H54 (cell line): ENCODE data around the gene NOTUM.
A peak's percentile ranks its signal among the peaks of the same experiment; 100 is the strongest.
"Not testable (repeated sequence)": the region's sequence is repeated elsewhere in the genome, so short reads cannot be mapped to it uniquely, and the experiment has no call there.

ENCODE experiments used
- DNase-seq: peaks from one replicate; pipeline ENCODE4 v3.0.0; 2011; ENCODE audit warnings: low spot score, mixed read lengths; ENCODE audit not compliant: insufficient read length
- FAIRE-seq: peaks from 3 replicates; lab custom pipeline; 2011; peaks lifted over from hg19 to GRCh38; lab: Jason Lieb, UNC
- POLR2A ChIP-seq: IDR thresholded peaks from 2 replicates; pipeline ENCODE4 v1.6.1; 2011; ENCODE audit warnings: low read depth, mild to moderate bottlenecking, low read length

NOTUM gene

DNA sequence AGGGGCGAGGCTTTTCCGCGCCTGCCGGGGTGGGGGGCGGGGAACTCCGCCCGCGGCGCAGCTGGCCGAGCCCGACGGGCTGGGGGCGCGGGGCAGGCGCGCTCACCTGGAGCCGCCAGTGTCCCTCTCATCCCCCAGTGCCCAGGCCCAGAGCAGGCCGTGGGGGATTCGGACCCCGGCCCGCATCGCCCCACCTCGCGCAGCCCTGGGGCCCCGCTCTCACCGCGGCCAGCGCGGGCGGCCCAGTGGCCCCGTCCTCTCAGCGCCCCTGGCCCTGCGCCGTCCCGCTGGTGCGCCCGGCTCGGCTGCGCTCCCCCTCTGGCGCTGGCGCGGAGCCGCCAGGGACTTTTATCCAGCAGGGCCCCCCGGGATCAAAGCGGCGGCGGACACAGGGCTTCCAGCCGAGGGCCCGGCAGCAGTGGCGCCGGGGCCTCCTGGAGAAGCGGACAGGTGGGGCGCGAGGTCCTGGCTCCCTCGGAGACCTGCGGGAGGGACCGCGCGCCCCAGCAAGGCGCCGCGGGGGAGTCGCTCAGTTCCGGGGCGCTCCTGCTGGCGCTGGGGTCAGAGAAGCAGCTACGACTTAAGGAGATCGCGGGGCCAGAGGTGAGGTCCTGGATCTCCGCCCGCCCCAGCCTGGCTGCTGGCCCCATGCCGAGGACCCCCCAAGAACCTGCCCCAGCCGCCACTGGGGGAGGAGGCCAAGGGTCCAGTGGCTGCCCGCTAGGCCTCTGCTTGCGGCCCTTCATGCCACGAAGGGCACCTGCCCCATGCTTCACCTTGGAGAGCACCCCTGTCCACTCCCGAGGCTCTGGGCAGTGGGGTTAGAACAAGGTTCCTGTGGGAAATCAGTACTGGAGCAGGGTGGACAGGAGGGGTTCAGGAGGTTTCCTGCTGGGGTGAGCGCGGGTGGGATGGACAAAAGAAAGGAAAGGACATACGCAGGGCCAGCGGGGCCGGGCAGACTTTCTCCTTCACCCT is 823 bp upstream of the NOTUM start:
- no peak for TF ChIP-seq POLR2A
- DNase-seq (no peak), FAIRE-seq (no peak)

DNA sequence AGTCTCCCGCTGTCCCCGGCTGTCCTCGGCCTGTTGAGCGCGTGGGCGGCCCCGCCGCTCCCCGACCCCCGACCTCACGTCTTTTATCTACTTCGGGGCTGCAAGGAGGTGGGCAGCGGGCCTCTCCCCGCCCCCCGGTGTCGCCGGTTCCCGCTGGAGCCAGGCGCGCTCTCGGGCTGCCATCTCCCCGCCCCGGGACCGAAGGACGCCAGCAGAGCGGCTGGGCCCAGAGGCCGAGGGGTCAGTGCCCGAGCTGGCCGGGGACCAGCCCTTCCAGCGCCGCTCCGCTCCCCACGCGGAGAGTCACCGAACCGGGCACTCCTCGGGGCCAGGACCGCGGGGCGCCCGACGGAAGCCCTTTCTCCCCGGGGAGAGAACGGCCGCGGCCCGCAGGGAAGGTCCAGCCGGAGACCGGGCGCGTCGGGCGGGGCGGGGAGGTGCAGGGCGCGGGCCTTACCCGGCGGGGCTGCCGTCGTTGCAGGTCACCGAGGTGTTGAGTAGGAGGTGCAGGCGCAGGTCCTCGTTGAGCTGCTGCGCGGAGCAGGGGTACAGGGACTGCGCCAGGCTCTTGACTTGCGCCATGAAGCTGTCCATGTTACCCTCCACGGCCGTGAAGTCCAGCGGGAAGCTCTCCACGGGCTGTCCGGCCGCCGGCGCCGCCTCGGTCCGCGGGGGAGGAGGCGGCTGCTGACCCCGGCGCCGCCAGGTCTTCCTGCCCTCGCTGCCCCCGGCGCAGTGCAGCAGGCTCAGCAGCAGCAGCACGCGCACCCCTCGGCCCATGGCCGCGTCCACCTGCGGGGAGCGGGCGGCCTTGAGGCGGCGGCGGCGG is 643 bp downstream of the NOTUM start:
- no peak for FAIRE-seq
- DNase-seq: no peak
- no peak for TF ChIP-seq POLR2A

DNA sequence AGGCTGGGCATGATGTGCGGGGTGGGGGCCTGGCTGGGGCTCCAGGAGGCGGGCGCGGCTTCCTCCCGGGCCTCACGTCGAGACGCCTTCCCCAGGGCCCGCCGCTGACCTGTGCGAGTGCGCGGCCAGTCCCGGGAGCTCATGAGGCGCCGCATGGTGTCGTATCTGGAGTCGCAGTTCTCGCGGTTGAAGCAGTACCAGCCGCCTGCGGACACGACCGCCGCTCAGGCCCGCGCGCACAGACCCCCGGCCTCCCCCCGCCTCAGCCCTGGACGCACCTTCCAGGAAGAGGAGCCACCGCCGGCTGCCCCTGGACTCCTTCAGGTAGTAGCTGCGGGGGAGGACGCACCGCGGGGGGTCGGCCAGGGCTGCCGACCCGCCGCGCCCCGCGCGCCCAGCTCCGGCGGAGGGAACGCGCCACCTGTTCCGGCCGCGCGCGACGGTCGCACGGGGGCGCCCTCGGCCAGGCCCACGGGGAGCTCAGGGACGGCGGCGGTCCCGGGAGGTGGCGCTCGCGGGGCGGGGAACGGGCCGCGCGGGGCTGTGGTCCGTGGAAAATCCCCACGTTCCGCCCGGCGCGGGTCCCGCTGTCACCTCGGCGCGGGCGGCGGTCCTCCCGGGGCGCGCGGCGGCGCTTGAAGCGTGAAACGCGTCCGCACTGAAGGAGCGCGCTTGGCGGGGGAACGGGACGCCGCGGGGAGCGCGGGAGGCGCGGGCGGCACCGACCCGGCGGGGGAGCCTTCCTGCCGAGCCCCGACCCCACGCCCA is 1.4 kb downstream of the NOTUM start:
- TF ChIP-seq POLR2A: no peak
- FAIRE-seq (no peak), DNase-seq (peak; percentile 66)

DNA sequence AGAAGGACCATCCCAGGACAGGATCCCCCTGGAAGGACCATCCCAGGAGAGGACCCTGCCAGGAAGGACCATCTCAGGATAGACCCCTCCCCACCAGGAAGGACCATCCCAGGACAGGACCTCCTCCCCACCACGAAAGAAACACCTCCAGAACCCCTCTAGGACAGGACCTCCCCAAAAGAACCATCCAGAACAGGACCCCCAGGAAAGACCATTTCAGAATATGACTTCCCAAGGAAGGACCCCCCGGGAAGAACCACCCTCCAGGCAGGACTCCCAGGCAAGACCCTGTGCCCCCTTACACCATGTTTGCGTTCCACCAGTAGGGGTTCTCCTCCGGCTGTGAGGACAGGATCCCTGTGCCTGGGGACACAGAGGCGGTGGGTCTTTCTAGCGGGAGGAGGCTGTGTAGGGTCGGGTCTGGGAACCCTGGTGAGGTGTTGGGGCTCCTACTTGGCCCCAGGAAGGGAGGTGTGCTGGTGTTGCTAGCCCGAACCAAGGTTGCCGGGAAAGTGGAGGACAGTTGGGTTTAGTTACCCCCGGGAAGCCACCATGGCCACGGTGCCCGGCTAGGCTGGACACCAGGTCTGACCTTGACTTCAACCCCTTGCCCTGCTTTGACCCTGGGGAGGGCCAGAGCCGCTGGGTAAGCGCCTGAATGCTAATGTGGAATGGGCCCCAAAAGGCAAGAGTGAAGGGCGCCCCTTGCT is 2.2 kb downstream of the NOTUM start:
- DNase-seq (no peak), FAIRE-seq (no peak)
- no peak for TF ChIP-seq POLR2A

DNA sequence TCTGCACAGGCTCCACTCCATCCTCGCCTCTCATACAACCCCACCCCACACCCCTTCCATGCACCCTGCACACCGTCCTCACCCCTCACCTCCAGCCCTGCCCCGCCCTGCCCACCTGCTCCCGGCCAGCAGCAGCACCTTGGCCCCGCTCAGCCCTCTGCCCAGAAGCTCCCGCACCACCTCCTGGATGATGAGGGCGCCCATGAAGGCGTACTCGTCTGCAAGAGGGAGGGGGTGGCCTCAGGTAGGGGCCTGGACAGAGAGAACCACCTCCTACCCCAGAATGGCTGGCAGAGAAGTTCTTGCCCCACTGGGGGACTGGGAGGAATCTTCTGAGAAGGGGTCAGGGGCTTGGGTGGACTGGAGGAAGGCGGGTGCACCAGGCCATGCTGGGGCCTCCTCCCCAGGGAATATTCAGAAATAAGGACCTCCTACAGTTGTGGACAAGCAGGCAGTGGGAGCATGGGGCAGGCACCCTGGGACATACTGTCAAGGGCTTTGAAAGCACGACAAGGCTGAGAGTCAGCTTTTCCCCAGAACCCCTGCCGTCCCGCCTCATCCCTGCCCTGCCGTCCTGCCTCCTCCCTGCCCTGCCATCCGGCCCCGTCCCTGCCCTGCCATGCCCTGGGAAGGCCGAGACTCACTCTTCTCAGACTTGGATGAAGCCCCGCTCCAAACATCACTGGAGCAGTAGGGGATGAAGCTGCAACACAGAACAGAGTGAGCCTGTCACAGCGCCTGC is 3.1 kb downstream of the NOTUM start:
- FAIRE-seq: no peak
- no peak for DNase-seq
- no peak for TF ChIP-seq POLR2A

DNA sequence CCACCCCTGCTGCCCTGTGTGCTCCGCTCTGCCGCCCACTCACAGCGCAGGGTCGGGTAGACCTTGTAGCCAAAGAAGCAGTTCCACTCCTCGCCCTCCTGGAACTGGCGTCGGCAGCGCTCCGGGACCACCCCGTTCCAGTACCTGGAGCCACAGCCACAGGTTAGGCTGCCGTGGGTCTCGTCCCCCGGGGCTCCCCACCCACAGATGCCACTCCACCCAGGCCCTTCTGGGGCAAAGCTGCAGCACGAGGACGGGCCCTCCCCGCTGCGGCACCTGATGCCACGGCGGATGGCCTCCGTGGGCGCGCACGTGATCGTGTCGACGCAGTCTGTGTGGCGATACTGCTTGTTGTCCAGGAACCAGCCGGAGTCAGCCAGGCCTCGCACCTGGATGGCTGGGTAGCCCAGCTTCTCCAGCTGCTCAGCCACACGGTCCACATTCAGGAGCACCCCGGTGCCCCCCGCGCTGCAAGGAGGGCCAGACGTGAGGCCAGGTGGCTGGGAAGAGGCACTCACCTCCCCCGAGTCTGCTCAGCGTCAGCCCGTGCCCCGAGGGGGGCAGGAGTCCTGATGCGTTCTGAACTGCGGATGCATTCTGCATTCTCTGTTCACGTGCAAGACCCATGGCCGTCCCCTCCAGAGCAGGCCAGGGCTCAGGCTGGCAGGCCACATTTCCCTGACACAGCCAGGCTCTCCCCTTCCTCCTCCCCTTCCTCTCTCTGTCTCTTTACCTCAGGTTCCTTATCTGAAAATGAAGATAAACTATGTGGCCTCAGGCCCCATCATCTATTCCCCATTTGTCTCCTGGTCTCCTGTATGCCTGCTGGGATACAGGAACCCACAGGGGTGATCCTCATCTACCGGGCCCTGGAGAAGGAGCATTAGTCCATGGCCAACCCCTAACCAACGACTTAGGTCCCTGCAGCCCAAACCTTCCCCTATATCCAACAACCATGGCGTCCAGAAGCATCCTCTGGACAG is 4.1 kb downstream of the NOTUM start:
- FAIRE-seq (no peak), DNase-seq (no peak)
- no peak for TF ChIP-seq POLR2A

DNA sequence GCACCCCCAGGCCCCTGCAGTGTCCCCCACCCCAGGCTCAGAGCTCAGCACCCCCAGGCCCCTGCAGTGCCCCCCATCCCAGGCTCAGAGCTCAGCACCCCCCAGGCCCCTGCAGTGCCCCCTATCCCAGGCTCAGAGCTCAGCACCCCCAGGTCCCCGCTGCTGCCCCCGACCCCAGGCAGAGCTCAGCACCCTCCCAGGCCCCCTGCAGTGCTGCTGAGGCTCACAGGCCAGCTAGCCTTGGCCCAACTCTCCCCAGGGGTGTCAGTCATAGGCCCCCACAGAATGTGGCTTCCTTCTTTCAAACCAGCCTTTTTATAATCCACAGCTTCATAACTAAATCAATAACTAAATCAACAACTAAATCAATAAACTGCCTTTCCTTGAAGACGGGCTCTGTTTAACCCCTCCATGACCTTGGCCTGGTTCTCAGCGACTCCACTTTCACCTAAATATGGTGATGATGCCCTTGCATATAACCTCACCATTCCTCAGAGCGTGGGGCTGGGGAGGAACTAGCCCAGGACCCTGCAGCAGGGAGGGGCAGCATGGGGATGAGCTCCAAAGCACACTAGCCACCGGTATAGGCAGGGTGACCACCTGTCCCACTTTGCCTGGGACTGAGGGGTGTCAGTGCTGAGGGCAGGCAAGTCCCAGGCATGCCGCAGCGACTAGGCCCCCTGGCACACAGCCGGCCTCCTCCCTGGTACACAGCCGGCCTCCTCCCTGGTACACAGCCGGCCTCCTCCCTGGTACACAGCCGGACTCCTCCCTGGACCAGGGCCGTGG is 5.0 kb downstream of the NOTUM start:
- no peak for TF ChIP-seq POLR2A
- no peak for DNase-seq
- FAIRE-seq: no peak

DNA sequence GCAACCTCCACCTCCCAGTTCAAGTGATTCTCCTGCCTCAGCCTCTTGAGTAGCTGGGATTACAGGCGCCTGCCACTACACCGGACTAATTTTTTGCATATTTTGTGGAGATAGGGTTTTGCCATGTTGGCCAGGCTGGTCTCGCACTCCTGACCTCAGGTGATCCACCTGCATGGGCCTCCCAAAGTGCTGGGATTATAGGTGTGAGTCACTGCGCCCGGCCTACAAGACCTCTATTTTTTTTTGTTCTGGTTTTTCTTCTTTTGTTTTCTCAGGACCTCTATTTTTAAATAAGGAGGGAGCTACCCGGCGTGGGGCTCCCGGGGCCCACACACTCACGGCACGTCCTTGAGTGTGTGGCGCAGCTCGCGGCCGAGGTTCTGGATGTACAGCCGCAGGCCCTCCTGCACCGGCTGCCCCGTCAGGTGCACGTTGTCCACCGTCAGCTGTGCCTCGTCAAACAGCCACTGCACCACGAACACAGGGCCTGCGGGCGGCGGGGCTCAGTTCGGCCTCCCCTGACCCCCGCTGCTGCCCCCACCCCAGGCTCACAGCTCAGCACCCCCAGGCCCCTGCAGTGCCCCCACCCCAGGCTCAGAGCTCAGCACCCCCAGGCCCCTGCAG is 5.8 kb downstream of the NOTUM start:
- no peak for TF ChIP-seq POLR2A
- FAIRE-seq (no peak), DNase-seq (no peak)

DNA sequence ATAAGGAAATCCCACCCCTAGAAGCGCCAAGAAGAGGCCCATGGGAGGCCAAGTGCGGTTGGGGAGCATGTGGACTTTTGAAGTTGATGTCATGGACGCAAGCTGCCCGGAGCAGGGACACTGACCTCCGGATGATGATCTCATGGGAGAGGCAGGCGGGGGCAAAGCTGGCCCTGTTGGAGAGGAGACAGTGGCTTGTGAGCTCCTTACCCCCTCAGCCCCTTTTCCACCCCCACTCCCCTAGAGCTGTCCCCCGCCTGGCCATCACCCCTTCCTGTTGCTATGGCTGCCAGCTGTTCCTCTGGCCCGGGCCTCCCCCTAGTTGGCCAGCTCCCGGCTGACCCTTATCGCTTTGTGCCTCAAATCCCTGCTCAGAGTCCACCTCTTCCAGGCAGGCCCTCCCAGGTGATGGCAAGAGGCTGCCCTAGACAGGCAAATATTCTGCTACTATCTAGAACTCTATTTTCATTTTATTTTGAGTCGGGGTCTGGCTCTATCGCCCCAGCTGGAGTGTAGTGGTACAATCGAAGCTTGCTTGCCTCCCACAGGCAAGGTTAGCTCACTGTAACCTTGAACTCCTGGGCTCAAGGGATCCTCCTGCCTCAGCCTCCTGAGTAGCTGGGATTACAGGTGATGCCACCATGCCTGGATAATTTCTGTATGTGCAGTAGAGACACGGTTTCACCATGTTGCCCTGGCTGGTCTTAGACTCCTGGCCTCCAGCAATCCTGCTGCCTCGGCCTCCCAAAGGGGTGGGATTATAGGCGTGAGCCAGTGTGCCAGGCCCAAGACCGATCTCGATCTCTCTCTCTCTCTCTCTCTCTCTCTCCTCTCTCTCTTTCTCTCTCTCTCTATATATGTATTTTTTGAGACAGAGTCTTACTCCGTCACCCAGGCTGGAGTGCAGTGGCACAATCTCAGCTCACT is 6.6 kb downstream of the NOTUM start:
- DNase-seq (no peak), FAIRE-seq (no peak)
- no peak for TF ChIP-seq POLR2A

DNA sequence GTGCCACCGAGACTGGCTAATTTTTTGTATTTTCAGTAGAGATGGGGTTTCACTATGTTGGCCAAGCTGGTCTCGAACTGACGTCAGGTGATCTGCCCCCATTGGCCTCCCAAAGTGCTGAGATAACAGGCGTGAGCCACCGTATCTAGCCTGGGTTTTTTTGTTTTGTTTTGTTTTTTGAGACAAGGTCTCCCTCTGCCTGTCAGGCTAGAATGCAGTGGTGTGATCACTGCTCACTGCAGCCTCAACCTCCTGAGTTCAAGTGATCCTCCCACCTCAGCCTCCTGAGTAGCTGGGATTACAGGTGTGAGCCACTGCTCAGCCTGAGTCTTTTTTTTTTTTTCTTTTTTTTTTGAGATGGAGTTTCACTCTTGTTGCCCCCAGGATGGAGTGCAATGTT is 7.5 kb downstream of the NOTUM start:
- DNase-seq, FAIRE-seq: not testable (repeated sequence)
